Endodermal cell (in vitro differentiated cells): ENCODE results near the gene SLC13A3. TPM values are rescaled to one million over a fixed set of nuclear protein-coding genes. Genes with fewer than 3 reads are reported as not detected.

ENCODE experiments used
- DNase-seq: peaks from one replicate; pipeline ENCODE4 v3.0.0-alpha.2; 2017
- H3K27ac ChIP-seq: 2 replicates; pipeline ENCODE4 v1.5.1; 2013; ENCODE audit warnings: mild to moderate bottlenecking, low read depth, low read length, moderate library complexity
- H3K27me3 ChIP-seq: 2 replicates; pipeline ENCODE4 v1.6.1; 2013; ENCODE audit warnings: mild to moderate bottlenecking, low read length, moderate library complexity; ENCODE audit not compliant: insufficient read depth, control insufficient read depth, poor library complexity, severe bottlenecking
- H3K36me3 ChIP-seq: 2 replicates; pipeline ENCODE4 v1.7.0; 2013; ENCODE audit warnings: mild to moderate bottlenecking, low read length, moderate library complexity; ENCODE audit not compliant: control insufficient read depth, insufficient read depth
- H3K4me1 ChIP-seq: one replicate; pipeline ENCODE4 v1.7.0; 2013; ENCODE audit warnings: low read length; ENCODE audit not compliant: control insufficient read depth, insufficient read depth
- H3K4me3 ChIP-seq: 2 replicates; pipeline ENCODE4 v1.5.1; 2013; ENCODE audit warnings: mild to moderate bottlenecking, low read length, moderate library complexity
- H3K9ac ChIP-seq: 2 replicates; pipeline ENCODE4 v1.6.1; 2013; ENCODE audit warnings: mild to moderate bottlenecking, low read length, moderate library complexity; ENCODE audit not compliant: poor library complexity, severe bottlenecking; ENCODE audit errors: extremely low read depth
- H3K9me3 ChIP-seq: 2 replicates; pipeline ENCODE4 v1.6.1; 2013; ENCODE audit warnings: mild to moderate bottlenecking, low read length, moderate library complexity; ENCODE audit not compliant: control insufficient read depth
- H3K27ac Mint-ChIP-seq: 2 replicates; pipeline ENCODE4 v1.8.0; 2020; ENCODE audit warnings: mixed read lengths
- H3K27me3 Mint-ChIP-seq: 2 replicates; pipeline ENCODE4 v1.8.0; 2021; ENCODE audit warnings: mild to moderate bottlenecking, mixed read lengths; ENCODE audit not compliant: insufficient read depth
- H3K36me3 Mint-ChIP-seq: 2 replicates; pipeline ENCODE4 v1.8.0; 2020; ENCODE audit warnings: low read depth, mixed read lengths
- H3K4me1 Mint-ChIP-seq: 2 replicates; pipeline ENCODE4 v1.8.0; 2020; ENCODE audit warnings: mixed read lengths
- H3K4me3 Mint-ChIP-seq: 2 replicates; pipeline ENCODE4 v1.8.0; 2020; ENCODE audit warnings: mild to moderate bottlenecking, moderate library complexity, mixed read lengths
- H3K9me3 Mint-ChIP-seq: 2 replicates; pipeline ENCODE4 v1.8.0; 2020; ENCODE audit warnings: mild to moderate bottlenecking, mixed read lengths
- WGBS, 2 experiments: methylation state at CpG; one replicate each; pipeline versions ENCODE4 v1.1.5 to v1.1.7; 2013; ENCODE audit warnings: missing lambda C conversion rate in 2 of 2, mixed read lengths in 1 of 2; ENCODE audit not compliant: insufficient coverage in 1 of 2, insufficient read length in 1 of 2; 5-methylcytosine and 5-hydroxymethylcytosine counted together
- total RNA-seq, 2 donors: library from RNA; stranded (reverse); fragmentation: NEBNext Ultra II Directional in 1 of 2; extraction: Animal tissue kit (Norgen Biotek cat#: 25700) in 1 of 2; gene quantifications; 2 replicates in 1 of 2; 3 replicates in 1 of 2; pipeline ENCODE4 v1.2.1, GENCODE V29; 2021
- TF ChIP-seq, protein P1 (sequence below): fragments of 200-600 bp; sonication (generic); conservative IDR thresholded peaks from 2 replicates; pipeline ENCODE4 v1.5.0; 2021; ENCODE audit warnings: antibody characterized with exemption, mild to moderate bottlenecking

SLC13A3 gene
- total RNA-seq, 2 donors from 2014 or later = 7.3 to 9.0 TPM

DNA sequence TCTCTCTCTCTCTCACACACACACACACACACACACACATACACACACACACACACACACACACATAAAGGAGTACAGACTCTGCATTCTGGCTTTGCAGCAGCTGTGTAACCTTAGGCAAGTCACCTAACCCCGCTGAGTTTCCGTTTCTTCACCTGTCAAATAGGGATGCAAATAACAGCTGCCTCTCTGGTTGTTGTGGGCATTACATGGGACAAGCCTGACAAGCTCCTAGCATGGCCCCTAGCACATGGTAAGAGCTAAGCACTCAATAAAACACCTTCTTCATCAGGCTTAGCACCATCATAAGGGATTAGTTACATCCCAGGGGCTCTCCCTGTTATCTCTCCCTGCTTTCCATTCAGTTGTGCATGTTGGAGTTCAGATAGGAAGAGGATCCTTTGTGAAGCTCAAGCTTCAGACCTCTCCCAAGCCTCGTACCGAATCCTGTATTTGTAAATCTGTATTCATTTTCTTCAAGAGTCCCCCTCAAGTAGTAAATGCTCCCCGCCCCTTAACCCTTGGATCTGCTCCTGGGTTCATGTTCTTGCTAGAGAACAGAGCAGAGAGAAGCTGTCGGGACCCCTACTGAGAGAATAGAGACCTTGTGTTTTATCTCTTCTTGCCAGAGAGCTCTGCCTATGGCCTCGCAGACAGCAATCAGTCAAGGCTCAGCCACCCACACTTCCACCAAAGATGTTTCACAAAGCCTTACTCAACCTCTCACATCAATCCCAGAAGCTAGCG lies 2.2 kb downstream of the SLC13A3 start:
- Histone ChIP-seq H3K27ac (no peak overlapping the region), H3K4me1 (peaks cover 8% of the 10 kb centered on the region), H3K36me3 (no peaks in the 10 kb centered on the region), H3K9me3 (peaks cover 3% of the 10 kb centered on the region), H3K27me3 (peaks cover 86% of the 10 kb centered on the region), H3K4me3 (no peak overlapping the region), H3K9ac (no peak overlapping the region)
- peaks cover 12% of the 10 kb centered on the region for H3K4me1 Mint-ChIP-seq
- no peaks in the 10 kb centered on the region for H3K36me3 Mint-ChIP-seq
- no peak overlapping the region for H3K27ac Mint-ChIP-seq
- 33 to 40% methylated on average over 6 to 8 of the region's 8 CpGs for WGBS, 2 experiments
- H3K4me3 Mint-ChIP-seq = no peak overlapping the region
- H3K27me3 Mint-ChIP-seq = peaks cover 87% of the 10 kb centered on the region
- TF ChIP-seq, protein P1, sequence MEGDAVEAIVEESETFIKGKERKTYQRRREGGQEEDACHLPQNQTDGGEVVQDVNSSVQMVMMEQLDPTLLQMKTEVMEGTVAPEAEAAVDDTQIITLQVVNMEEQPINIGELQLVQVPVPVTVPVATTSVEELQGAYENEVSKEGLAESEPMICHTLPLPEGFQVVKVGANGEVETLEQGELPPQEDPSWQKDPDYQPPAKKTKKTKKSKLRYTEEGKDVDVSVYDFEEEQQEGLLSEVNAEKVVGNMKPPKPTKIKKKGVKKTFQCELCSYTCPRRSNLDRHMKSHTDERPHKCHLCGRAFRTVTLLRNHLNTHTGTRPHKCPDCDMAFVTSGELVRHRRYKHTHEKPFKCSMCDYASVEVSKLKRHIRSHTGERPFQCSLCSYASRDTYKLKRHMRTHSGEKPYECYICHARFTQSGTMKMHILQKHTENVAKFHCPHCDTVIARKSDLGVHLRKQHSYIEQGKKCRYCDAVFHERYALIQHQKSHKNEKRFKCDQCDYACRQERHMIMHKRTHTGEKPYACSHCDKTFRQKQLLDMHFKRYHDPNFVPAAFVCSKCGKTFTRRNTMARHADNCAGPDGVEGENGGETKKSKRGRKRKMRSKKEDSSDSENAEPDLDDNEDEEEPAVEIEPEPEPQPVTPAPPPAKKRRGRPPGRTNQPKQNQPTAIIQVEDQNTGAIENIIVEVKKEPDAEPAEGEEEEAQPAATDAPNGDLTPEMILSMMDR = peak; percentile 55
- peak; percentile 78 for DNase-seq
- peaks cover 2% of the 10 kb centered on the region for H3K9me3 Mint-ChIP-seq

DNA sequence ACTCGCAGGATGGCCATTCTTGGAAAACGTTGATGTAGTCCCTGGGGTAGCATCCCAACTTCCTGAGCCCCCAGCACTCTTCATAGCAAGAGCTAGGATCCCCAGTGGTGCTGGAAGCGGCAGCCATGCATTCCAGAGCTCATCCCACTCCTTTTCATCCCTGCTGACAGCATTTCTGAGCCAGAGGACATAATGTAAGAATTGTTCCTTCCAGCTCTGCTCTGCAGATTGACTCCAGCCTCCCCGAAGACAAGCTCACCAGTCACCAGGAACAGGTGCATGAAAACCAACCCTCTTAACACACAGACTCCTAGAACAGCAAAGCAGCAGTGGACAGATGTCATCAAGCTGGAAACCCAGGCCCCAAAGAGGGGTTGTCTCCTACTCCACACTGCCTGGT lies 3.8 kb downstream of the SLC13A3 start:
- H3K36me3 ChIP-seq = no peaks in the 10 kb centered on the region
- TF ChIP-seq, protein P1 = no peak
- H3K36me3 Mint-ChIP-seq = no peaks in the 10 kb centered on the region
- no peak for DNase-seq
- H3K27ac ChIP-seq = no peak overlapping the region
- H3K4me1 ChIP-seq = peaks cover 8% of the 10 kb centered on the region
- peaks cover 2% of the 10 kb centered on the region for H3K9me3 Mint-ChIP-seq
- 59 to 63% methylated on average over 2 to 4 of the region's 4 CpGs for WGBS, 2 experiments
- no peak overlapping the region for H3K27ac Mint-ChIP-seq
- no peak overlapping the region for H3K4me3 Mint-ChIP-seq
- H3K27me3 ChIP-seq = peaks cover 84% of the 10 kb centered on the region
- peaks cover 12% of the 10 kb centered on the region for H3K4me1 Mint-ChIP-seq
- H3K4me3 ChIP-seq = no peak overlapping the region
- H3K9ac ChIP-seq = no peak overlapping the region
- H3K9me3 ChIP-seq = peaks cover 3% of the 10 kb centered on the region
- H3K27me3 Mint-ChIP-seq = peaks cover 89% of the 10 kb centered on the region

DNA sequence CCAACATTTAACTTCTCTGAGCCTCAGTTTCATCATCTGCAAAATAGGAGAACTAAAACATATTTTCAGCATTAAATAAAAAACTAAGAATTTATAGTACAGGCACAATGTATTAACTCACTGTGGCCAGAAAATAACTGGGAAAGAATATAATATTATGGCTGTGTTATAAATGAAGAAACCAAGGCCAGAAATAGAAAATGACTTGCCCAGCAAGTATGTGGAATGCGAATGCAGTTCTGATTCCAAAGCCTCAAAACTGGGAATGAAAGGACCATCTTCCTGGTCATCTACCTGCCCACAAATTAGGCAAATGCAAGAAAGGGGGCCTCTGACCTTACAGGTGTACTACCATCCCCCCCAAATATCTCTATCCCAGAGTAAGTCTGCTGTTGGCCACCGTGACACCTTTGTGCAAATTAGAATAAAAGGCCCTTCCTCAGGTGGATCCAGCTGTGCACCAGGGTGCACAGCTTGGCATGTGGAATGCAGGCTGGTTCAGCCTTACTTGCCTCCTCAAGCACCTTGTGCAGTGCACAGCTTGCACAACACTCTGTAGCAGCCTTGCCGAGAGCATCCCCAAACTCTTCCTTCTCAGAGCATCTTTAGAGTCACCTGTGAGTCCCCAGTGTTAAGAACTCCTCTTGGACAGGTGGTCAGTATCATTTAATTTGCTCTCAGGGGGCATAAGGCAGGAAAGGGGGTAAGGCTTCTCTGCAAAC lies 4.4 kb downstream of the SLC13A3 start:
- Mint-ChIP-seq H3K36me3 (no peaks in the 10 kb centered on the region), H3K4me3 (no peak overlapping the region), H3K27me3 (peaks cover 89% of the 10 kb centered on the region), H3K27ac (no peak overlapping the region), H3K9me3 (peaks cover 2% of the 10 kb centered on the region), H3K4me1 (peaks cover 12% of the 10 kb centered on the region)
- H3K4me1 ChIP-seq = peaks cover 8% of the 10 kb centered on the region
- no peak overlapping the region for H3K27ac ChIP-seq
- 90 to 94% methylated on average over 2 to 3 of the region's 3 CpGs for WGBS, 2 experiments
- TF ChIP-seq, protein P1 = no peak
- DNase-seq = no peak
- H3K9ac ChIP-seq = no peak overlapping the region
- H3K27me3 ChIP-seq = peaks cover 84% of the 10 kb centered on the region
- H3K9me3 ChIP-seq = peaks cover 2% of the 10 kb centered on the region
- no peaks in the 10 kb centered on the region for H3K36me3 ChIP-seq
- no peak overlapping the region for H3K4me3 ChIP-seq
